SU-DHL-6 (cell line): ENCODE results near the gene MEN1.
"Not testable (repeated sequence)": the region's sequence is repeated elsewhere in the genome, so short reads cannot be mapped to it uniquely, and the experiment has no call there.

Experiments used
- H2AFZ ChIP-seq: fragments of 200-600 bp; sonication (generic); 2 replicates; pipeline ENCODE4 v1.6.1; 2014; ENCODE audit warnings: low read depth, mild to moderate bottlenecking, moderate library complexity, mixed read lengths, antibody characterized with exemption, low read length; ENCODE audit not compliant: severe bottlenecking
- H3F3A ChIP-seq: fragments of 200-600 bp; shearing (Covaris generic); 2 replicates; pipeline ENCODE4 v1.6.0; 2016; ENCODE audit warnings: antibody characterized with exemption, mild to moderate bottlenecking; ENCODE audit not compliant: insufficient read depth
- H3K27ac ChIP-seq: fragments of 200-600 bp; sonication (generic); 2 replicates; pipeline ENCODE4 v1.5.1; 2016; ENCODE audit warnings: low read depth, mild to moderate bottlenecking, low read length, moderate library complexity, mixed read lengths
- H3K27me3 ChIP-seq: fragments of 200-600 bp; sonication (generic), shearing (Covaris generic); 2 replicates; pipeline ENCODE4 v1.6.0; 2014; ENCODE audit warnings: mild to moderate bottlenecking, low read length
- H3K36me3 ChIP-seq: fragments of 200-600 bp; sonication (generic); 2 replicates; pipeline ENCODE4 v1.6.1; 2014; ENCODE audit warnings: mild to moderate bottlenecking, low read length, mixed read lengths
- H3K4me2 ChIP-seq: fragments of 300-600, 200-600 bp; shearing (Covaris generic), sonication (generic); 2 replicates; pipeline ENCODE4 v1.6.0; 2014; ENCODE audit warnings: low read length, low read depth, mild to moderate bottlenecking; ENCODE audit not compliant: poor library complexity, severe bottlenecking
- H3K4me3 ChIP-seq: fragments of 200-600 bp; sonication (generic); 2 replicates; pipeline ENCODE4 v1.5.1; 2014; ENCODE audit warnings: antibody characterized with exemption, low read length, mild to moderate bottlenecking, mixed read lengths; ENCODE audit not compliant: insufficient read depth, poor library complexity, severe bottlenecking
- H3K79me2 ChIP-seq: fragments of 200-600 bp; sonication (generic); 2 replicates; pipeline ENCODE4 v1.6.1; 2014; ENCODE audit warnings: mild to moderate bottlenecking, low read length, moderate library complexity; ENCODE audit not compliant: insufficient read depth
- H3K9ac ChIP-seq: fragments of 200-600 bp; sonication (generic); 2 replicates; pipeline ENCODE4 v1.7.0; 2014; ENCODE audit warnings: mild to moderate bottlenecking, low read length
- H3K9me2 ChIP-seq: fragments of 200-600 bp; sonication (generic); replicated peaks from 2 replicates; pipeline ENCODE4 v1.6.1; 2014; ENCODE audit warnings: low read length; ENCODE audit not compliant: insufficient read depth
- H3K9me3 ChIP-seq: fragments of 200-600 bp; sonication (generic); 2 replicates; pipeline ENCODE4 v1.6.1; 2014; ENCODE audit warnings: low read length, mixed read lengths; ENCODE audit not compliant: insufficient read depth
- H4K20me1 ChIP-seq: fragments of 200-600 bp; sonication (generic); 2 replicates; pipeline ENCODE4 v1.6.1; 2014; ENCODE audit warnings: low read depth, mild to moderate bottlenecking, antibody characterized with exemption, low read length, moderate library complexity, mixed read lengths
- CTCF ChIP-seq: fragments of 200-600 bp; sonication (generic); IDR thresholded peaks from one replicate; pipeline ENCODE4 v1.5.1; 2017; ENCODE audit warnings: antibody characterized with exemption, mild to moderate bottlenecking, low read length, moderate library complexity; ENCODE audit not compliant: insufficient read depth, poor library complexity, severe bottlenecking
- EZH2phosphoT487 ChIP-seq: fragments of 200-600 bp; sonication (generic), shearing (Covaris generic); conservative IDR thresholded peaks from 2 replicates; pipeline ENCODE4 v1.6.1; 2018; ENCODE audit warnings: mild to moderate bottlenecking, antibody characterized with exemption, low read length, moderate library complexity, mixed read lengths

The MEN1 gene

GRCh38 chr11:64846998-64847666, 36.8 kb upstream of the MEN1 start:
- Histone ChIP-seq H3K36me3 (no peaks in the 10 kb centered on the region), H3K27ac (peak overlapping the region; percentile 100), H2AFZ (no peak overlapping the region), H3K4me2 (peak overlapping the region; percentile 94), H3F3A (peaks cover 55% of the 10 kb centered on the region), H3K4me3 (no peak overlapping the region), H3K9me3 (no peaks in the 10 kb centered on the region), H3K27me3 (no peaks in the 10 kb centered on the region), H3K9me2 (no peaks in the 10 kb centered on the region), H3K9ac (peak overlapping the region; percentile 67), H3K79me2 (no peaks in the 10 kb centered on the region; the same call in 1 of the 2 replicates), H4K20me1 (no peaks in the 10 kb centered on the region)
- TF ChIP-seq EZH2phosphoT487 (no peak), CTCF (peak; percentile 92)

GRCh38 chr11:64845776-64846129, 35.4 kb upstream of the MEN1 start:
- not testable (repeated sequence) for H2AFZ ChIP-seq, H3K79me2 ChIP-seq, H3K4me3 ChIP-seq, H4K20me1 ChIP-seq, H3K9me2 ChIP-seq, H3K27ac ChIP-seq, H3K9me3 ChIP-seq, H3K27me3 ChIP-seq, H3K9ac ChIP-seq, H3K36me3 ChIP-seq, H3K4me2 ChIP-seq
- H3F3A ChIP-seq, result peaks cover 41% of the 10 kb centered on the region

GRCh38 chr11:64845129-64845775, 34.9 kb upstream of the MEN1 start:
- H3K9ac ChIP-seq, result peak overlapping the region; percentile 70
- H3K79me2 ChIP-seq, result no peaks in the 10 kb centered on the region; the same call in 1 of the 2 replicates
- no peak for TF ChIP-seq EZH2phosphoT487
- no peak for TF ChIP-seq CTCF
- no peaks in the 10 kb centered on the region for H4K20me1 ChIP-seq
- peak overlapping the region; percentile 62 for H3K27ac ChIP-seq
- no peaks in the 10 kb centered on the region for H3K9me3 ChIP-seq
- H3K4me3 ChIP-seq, result peak overlapping the region; percentile 64
- no peaks in the 10 kb centered on the region for H3K27me3 ChIP-seq
- peak overlapping the region; percentile 50 for H2AFZ ChIP-seq
- H3K9me2 ChIP-seq, result no peaks in the 10 kb centered on the region
- peaks cover 37% of the 10 kb centered on the region for H3F3A ChIP-seq
- H3K4me2 ChIP-seq, result peak overlapping the region; percentile 72
- H3K36me3 ChIP-seq, result no peaks in the 10 kb centered on the region
